ENCODE data around the gene NPIPA3. TPM values are rescaled to one million over a fixed set of nuclear protein-coding genes. Genes with fewer than 3 reads are reported as not detected.

NPIPA3 gene
- total RNA-seq, 1 donor from 2014 or later = 3.2 TPM

Other genes with a start within 250 kb of the NPIPA3 start
- 31.2 TPM for gene PARN, start 73.2 kb upstream of the NPIPA3 start, total RNA-seq
- gene BFAR, start 70.5 kb upstream of the NPIPA3 start, total RNA-seq = 79.4 TPM
- gene PLA2G10, start 9.1 kb upstream of the NPIPA3 start, total RNA-seq = 6.6 TPM
- gene NPIPA2, start 39.1 kb downstream of the NPIPA3 start, total RNA-seq = 5.9 TPM
- 70.7 TPM for gene NOMO1, start 130.3 kb downstream of the NPIPA3 start, total RNA-seq
- gene NPIPA1, start 234.0 kb downstream of the NPIPA3 start, total RNA-seq = 91.6 TPM